ENCODE data around the gene KCNIP4.
"Not testable (repeated sequence)": the region's sequence is repeated elsewhere in the genome, so short reads cannot be mapped to it uniquely, and the experiment has no call there.

Gene KCNIP4

DNA sequence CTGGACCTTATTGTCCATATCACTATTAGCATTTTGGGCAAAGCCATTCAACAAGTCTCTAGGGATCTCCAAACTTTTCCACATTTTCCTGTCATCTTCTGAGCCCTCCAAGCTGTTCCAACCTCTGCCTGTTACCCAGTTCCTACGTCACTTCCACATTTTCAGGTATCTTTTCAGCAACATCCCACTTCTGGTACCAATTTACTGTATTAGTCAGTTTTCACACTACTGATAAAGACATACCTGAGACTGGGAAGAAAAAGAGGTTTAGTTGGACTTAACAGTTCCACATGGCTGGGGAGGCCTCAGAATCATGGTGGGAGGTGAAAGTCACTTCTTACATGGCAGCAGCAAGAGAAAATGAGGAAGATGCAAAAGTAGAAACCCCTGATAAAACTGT, 1165.4 kb downstream of the KCNIP4 start:
- H3K27ac ChIP-seq (ENCODE audit: low read depth, low read length); H3K27me3 ChIP-seq (ENCODE audit: control insufficient read depth, insufficient read depth, low read length); H3K4me3 ChIP-seq (ENCODE audit: low read depth, low read length); H3K4me1 ChIP-seq (ENCODE audit: control insufficient read depth, insufficient read depth, low read length); H3K36me3 ChIP-seq (ENCODE audit: control insufficient read depth, insufficient read depth, low read length); H3K9me3 ChIP-seq (ENCODE audit: control insufficient read depth, insufficient read depth, low read depth, low read length); H3K9ac ChIP-seq (ENCODE audit: low read length): not testable (repeated sequence)

DNA sequence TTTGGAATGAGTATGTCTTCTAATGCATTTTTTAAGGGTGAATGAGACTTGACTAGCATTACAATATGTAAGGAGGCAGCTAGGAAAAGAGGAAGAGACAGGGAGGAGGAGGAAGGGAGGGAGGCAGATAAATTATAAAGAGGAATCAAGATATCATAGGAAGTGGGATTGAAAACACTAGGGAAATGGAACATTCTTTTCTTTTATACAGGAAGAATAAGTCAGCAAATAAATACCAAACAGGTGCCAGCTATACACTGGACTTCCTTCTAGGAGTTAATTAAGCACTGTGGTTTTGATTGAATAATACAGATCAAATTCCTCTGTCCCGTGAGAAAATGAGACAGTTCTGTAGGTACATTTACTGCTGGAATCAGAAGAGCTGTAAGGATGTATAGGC, 1169.7 kb downstream of the KCNIP4 start:
- Histone ChIP-seq H3K9ac (ENCODE audit: low read length) (no peak overlapping the region), H3K4me1 (ENCODE audit: control insufficient read depth, insufficient read depth, low read length) (no peaks in the 10 kb centered on the region), H3K36me3 (ENCODE audit: control insufficient read depth, insufficient read depth, low read length) (no peaks in the 10 kb centered on the region), H3K27ac (ENCODE audit: low read depth, low read length) (no peak overlapping the region), H3K27me3 (ENCODE audit: control insufficient read depth, insufficient read depth, low read length) (no peaks in the 10 kb centered on the region), H3K4me3 (ENCODE audit: low read depth, low read length) (no peak overlapping the region), H3K9me3 (ENCODE audit: control insufficient read depth, insufficient read depth, low read depth, low read length) (0 out of 2 replicates have a peak, but pooled peaks cover 8% of the 10 kb centered on the region)

DNA sequence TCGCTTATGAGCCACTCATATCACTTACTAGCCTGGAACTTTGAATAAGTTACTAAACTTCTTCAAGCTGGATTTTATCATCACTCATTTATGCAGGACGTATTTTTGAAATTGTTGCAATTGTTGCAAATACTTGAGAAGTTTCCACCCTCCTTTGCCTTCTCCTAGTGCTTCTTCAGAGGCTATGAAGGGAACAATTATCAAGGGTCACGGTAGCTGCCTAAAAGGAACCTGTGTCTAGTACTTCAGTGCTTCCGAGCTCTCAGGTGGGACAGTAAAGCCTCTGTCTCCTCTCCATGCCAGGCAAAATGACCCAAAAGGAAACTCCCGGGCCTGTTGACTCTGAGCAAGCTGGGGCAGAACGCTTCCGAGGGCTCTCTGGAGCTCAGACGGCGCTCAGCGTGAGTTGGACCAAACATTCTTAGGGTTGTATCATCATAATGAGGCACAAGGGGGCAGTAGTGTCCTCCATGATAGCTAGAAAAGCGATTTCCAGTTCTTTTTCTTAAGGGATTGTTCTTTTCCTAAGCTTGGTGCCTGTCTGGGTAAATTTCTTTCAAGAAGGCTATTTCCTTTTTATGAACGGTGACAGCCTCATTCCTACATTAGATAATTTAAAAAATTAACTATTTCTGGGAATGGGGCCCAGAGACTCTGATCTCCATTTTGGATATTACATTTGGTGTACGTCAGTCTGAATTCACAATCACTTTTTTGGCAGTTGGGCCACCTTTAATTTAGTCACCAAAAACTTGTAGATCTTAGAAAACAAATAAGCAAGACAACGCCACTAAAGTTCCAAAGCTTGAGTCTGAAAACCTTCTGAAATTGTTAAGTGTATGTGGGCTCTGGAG, 1175.2 kb downstream of the KCNIP4 start:
- H3K9ac ChIP-seq (ENCODE audit: low read length): no peak overlapping the region
- no peaks in the 10 kb centered on the region for H3K4me1 ChIP-seq (ENCODE audit: control insufficient read depth, insufficient read depth, low read length)
- H3K27ac ChIP-seq (ENCODE audit: low read depth, low read length): no peak overlapping the region
- no peaks in the 10 kb centered on the region for H3K9me3 ChIP-seq (ENCODE audit: control insufficient read depth, insufficient read depth, low read depth, low read length)
- no peaks in the 10 kb centered on the region for H3K36me3 ChIP-seq (ENCODE audit: control insufficient read depth, insufficient read depth, low read length)
- H3K4me3 ChIP-seq (ENCODE audit: low read depth, low read length): no peak overlapping the region
- H3K27me3 ChIP-seq (ENCODE audit: control insufficient read depth, insufficient read depth, low read length): no peaks in the 10 kb centered on the region

DNA sequence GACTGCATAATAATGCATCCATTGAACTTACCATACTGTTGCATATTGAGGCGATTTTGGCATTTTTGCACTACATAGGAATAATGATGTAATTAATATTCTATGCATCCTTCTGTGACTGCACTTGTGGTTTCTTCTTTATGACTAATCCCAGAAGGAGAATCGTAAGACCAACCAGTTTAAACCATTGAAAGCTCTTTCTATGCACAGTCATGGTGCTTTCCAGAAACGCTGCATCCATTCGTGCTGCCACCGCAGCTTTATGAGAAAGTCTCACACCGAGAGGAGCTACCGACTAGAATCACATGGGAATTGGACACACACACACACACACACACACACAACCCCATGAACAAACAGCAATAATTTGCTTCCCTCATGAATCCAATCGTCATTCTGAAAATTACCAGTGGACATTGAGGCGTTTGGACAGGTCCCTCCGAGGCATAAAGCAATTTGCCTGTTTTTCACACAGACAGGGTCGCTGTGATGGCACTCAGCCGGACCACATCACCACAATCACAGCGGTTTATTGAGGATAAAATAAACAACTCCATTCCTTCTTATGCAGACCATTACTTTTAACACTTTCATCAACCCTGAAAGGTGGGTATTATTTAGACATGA, 1184.1 kb downstream of the KCNIP4 start:
- Histone ChIP-seq H3K9me3 (ENCODE audit: control insufficient read depth, insufficient read depth, low read depth, low read length) (no peaks in the 10 kb centered on the region), H3K36me3 (ENCODE audit: control insufficient read depth, insufficient read depth, low read length) (no peaks in the 10 kb centered on the region), H3K27me3 (ENCODE audit: control insufficient read depth, insufficient read depth, low read length) (no peaks in the 10 kb centered on the region), H3K9ac (ENCODE audit: low read length) (no peak overlapping the region), H3K4me3 (ENCODE audit: low read depth, low read length) (no peak overlapping the region), H3K27ac (ENCODE audit: low read depth, low read length) (no peak overlapping the region), H3K4me1 (ENCODE audit: control insufficient read depth, insufficient read depth, low read length) (no peaks in the 10 kb centered on the region)

DNA sequence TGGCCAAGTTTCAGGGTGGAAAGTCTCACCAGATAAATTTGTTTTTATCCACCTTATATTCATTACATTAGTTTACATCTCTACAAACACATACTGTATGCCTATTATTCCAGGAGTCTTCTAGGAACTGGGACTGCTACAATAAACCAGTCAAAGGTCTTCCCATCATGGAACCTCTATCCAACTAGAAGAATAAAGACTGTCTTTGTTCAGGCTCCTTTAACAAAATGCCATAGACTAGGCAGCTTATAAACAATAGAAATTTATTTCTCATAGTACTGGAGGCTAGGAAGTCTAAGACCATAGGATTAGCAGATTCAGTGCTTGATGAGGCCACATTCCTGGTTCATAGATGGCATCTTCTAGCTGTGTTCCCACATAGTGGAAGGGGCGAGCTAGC, 1186.7 kb downstream of the KCNIP4 start:
- no peaks in the 10 kb centered on the region for H3K27me3 ChIP-seq (ENCODE audit: control insufficient read depth, insufficient read depth, low read length)
- no peaks in the 10 kb centered on the region for H3K4me1 ChIP-seq (ENCODE audit: control insufficient read depth, insufficient read depth, low read length)
- no peaks in the 10 kb centered on the region for H3K9me3 ChIP-seq (ENCODE audit: control insufficient read depth, insufficient read depth, low read depth, low read length)
- H3K4me3 ChIP-seq (ENCODE audit: low read depth, low read length): no peak overlapping the region
- H3K36me3 ChIP-seq (ENCODE audit: control insufficient read depth, insufficient read depth, low read length): no peaks in the 10 kb centered on the region
- no peak overlapping the region for H3K9ac ChIP-seq (ENCODE audit: low read length)
- H3K27ac ChIP-seq (ENCODE audit: low read depth, low read length): no peak overlapping the region

DNA sequence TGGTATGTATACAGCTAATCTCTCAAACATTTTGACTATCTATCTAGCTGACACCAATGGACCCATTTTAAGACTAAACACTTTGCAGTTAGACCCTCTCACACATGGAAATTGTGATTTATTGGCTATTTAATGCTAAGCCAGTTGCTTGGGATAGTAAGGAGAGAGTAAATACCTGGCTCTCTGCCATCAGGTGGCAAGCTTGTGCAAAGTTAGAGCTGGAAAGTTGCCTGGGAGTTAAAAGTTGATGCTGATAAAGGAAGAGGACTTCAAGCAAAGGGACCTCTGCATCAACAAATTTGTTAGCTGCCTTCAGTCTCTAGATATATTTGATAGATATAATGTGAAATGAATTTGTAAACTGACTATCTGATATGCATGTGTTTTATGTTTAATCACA, 1187.2 kb downstream of the KCNIP4 start:
- no peaks in the 10 kb centered on the region for H3K9me3 ChIP-seq (ENCODE audit: control insufficient read depth, insufficient read depth, low read depth, low read length)
- H3K27ac ChIP-seq (ENCODE audit: low read depth, low read length): no peak overlapping the region
- H3K9ac ChIP-seq (ENCODE audit: low read length): no peak overlapping the region
- H3K4me1 ChIP-seq (ENCODE audit: control insufficient read depth, insufficient read depth, low read length): no peaks in the 10 kb centered on the region
- H3K36me3 ChIP-seq (ENCODE audit: control insufficient read depth, insufficient read depth, low read length): no peaks in the 10 kb centered on the region
- H3K27me3 ChIP-seq (ENCODE audit: control insufficient read depth, insufficient read depth, low read length): no peaks in the 10 kb centered on the region
- no peak overlapping the region for H3K4me3 ChIP-seq (ENCODE audit: low read depth, low read length)

DNA sequence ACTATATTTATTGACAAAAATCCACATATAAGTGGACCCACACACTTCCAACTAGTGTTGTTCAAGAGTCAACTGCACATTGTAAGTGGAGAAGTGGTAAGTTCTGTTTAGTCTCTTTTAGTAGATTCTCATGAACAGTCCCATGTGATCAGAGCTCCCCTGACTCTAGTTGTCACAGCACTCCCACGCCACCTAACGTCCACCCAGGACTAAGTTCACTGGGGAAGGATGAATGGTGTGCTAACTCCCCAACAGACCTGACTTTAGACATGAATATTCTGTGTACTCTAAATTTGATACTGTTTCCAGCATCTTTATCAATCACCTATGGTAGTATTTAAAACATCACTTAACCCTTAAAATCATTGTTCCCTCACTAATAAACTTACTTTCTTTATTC, 1188.5 kb downstream of the KCNIP4 start:
- H3K4me1 ChIP-seq (ENCODE audit: control insufficient read depth, insufficient read depth, low read length): no peaks in the 10 kb centered on the region
- H3K9ac ChIP-seq (ENCODE audit: low read length): no peak overlapping the region
- no peaks in the 10 kb centered on the region for H3K27me3 ChIP-seq (ENCODE audit: control insufficient read depth, insufficient read depth, low read length)
- H3K27ac ChIP-seq (ENCODE audit: low read depth, low read length): no peak overlapping the region
- no peaks in the 10 kb centered on the region for H3K9me3 ChIP-seq (ENCODE audit: control insufficient read depth, insufficient read depth, low read depth, low read length)
- no peaks in the 10 kb centered on the region for H3K36me3 ChIP-seq (ENCODE audit: control insufficient read depth, insufficient read depth, low read length)
- H3K4me3 ChIP-seq (ENCODE audit: low read depth, low read length): no peak overlapping the region

DNA sequence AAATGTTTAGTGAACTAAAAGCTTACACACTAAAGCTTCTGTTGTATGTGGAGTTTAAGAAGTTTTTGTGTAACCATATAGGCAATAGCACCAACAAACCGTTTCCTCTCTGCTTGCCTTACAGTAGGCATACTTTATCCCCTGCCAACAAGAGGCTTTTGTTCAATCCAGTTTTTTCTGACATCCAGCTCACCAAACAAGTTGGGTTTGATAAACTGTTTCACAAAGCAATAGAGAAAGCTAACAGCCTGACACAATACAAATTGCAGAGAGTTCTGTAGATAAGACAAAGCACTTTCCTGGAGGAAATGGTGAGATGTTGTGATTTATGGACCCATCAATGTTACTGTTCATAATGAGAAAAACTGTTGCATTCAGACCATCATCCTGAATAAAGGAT, 1194.5 kb downstream of the KCNIP4 start:
- Histone ChIP-seq H3K4me1 (ENCODE audit: control insufficient read depth, insufficient read depth, low read length) (no peaks in the 10 kb centered on the region), H3K27ac (ENCODE audit: low read depth, low read length) (no peak overlapping the region), H3K9ac (ENCODE audit: low read length) (no peak overlapping the region), H3K27me3 (ENCODE audit: control insufficient read depth, insufficient read depth, low read length) (no peaks in the 10 kb centered on the region), H3K9me3 (ENCODE audit: control insufficient read depth, insufficient read depth, low read depth, low read length) (no peaks in the 10 kb centered on the region), H3K4me3 (ENCODE audit: low read depth, low read length) (no peak overlapping the region), H3K36me3 (ENCODE audit: control insufficient read depth, insufficient read depth, low read length) (no peaks in the 10 kb centered on the region)

DNA sequence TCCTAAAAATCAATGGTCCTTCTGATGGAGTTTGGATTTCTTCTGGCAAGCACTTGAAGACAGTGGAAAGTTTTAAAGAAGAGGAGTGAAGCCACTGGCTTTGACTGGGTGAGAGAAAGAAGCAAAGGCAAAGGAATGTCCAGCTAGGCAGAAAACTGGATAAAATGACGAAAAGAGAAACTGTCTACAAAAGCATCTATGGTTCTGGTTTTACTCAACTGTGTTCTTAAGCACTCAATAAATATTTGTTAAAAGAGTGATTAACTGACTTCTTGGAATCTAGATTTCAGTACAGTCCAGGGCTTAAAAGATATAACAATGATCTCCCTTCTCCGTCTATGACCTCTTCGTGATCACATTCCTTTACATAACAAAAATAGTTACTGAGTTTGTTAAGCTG, 1195.9 kb downstream of the KCNIP4 start:
- H3K4me1 ChIP-seq (ENCODE audit: control insufficient read depth, insufficient read depth, low read length): no peaks in the 10 kb centered on the region
- no peaks in the 10 kb centered on the region for H3K9me3 ChIP-seq (ENCODE audit: control insufficient read depth, insufficient read depth, low read depth, low read length)
- H3K27ac ChIP-seq (ENCODE audit: low read depth, low read length): no peak overlapping the region
- H3K27me3 ChIP-seq (ENCODE audit: control insufficient read depth, insufficient read depth, low read length): no peaks in the 10 kb centered on the region
- no peak overlapping the region for H3K4me3 ChIP-seq (ENCODE audit: low read depth, low read length)
- no peak overlapping the region for H3K9ac ChIP-seq (ENCODE audit: low read length)
- H3K36me3 ChIP-seq (ENCODE audit: control insufficient read depth, insufficient read depth, low read length): no peaks in the 10 kb centered on the region

DNA sequence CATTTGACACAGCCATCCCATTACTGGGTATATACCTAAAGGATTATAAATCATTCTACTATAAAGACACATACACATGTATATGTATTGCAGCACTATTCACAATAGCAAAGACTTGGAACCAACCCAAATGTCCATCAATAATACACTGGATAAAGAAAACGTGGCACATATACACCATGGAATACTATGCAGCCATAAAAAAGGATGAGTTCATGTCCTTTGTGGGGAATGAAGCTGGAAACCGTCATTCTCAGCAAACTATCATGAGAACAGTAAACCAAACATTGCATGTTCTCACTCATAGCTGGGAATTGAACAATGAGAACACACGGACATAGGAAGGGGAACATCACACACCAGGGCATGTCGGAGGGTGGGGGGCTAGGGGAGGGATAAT, 1202.6 kb downstream of the KCNIP4 start:
- not testable (repeated sequence) for H3K36me3 ChIP-seq (ENCODE audit: control insufficient read depth, insufficient read depth, low read length); H3K27me3 ChIP-seq (ENCODE audit: control insufficient read depth, insufficient read depth, low read length); H3K4me3 ChIP-seq (ENCODE audit: low read depth, low read length); H3K9ac ChIP-seq (ENCODE audit: low read length); H3K27ac ChIP-seq (ENCODE audit: low read depth, low read length); H3K9me3 ChIP-seq (ENCODE audit: control insufficient read depth, insufficient read depth, low read depth, low read length); H3K4me1 ChIP-seq (ENCODE audit: control insufficient read depth, insufficient read depth, low read length)

DNA sequence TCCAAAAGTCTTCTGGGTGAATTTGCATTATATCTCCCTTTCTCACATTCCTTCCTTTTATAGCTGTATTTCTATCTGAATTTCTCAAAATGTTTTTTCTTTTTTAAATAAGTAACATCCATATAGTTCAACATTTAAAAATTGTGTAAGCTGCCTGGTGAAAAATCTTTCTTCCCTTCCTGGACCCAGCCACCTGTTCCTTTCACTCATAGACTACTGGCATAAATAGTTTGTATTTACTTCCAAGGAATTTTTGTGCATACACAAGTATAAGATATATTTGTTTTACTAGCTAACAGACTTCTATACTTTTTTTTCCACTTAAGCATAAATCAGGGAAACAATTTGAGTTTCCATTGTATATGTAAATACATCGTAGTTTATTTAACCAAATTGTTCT, 1212.6 kb downstream of the KCNIP4 start:
- H3K4me3 ChIP-seq (ENCODE audit: low read depth, low read length): no peak overlapping the region
- H3K9me3 ChIP-seq (ENCODE audit: control insufficient read depth, insufficient read depth, low read depth, low read length): peaks cover 47% of the 10 kb centered on the region
- no peaks in the 10 kb centered on the region for H3K4me1 ChIP-seq (ENCODE audit: control insufficient read depth, insufficient read depth, low read length)
- peaks cover 48% of the 10 kb centered on the region for H3K36me3 ChIP-seq (ENCODE audit: control insufficient read depth, insufficient read depth, low read length)
- no peaks in the 10 kb centered on the region for H3K27me3 ChIP-seq (ENCODE audit: control insufficient read depth, insufficient read depth, low read length)
- H3K27ac ChIP-seq (ENCODE audit: low read depth, low read length): no peak overlapping the region
- H3K9ac ChIP-seq (ENCODE audit: low read length): no peak overlapping the region
